ENCODE data around the gene MARS1.
"Not testable (repeated sequence)": the region's sequence is repeated elsewhere in the genome, so short reads cannot be mapped to it uniquely, and the experiment has no call there.

The MARS1 gene

DNA sequence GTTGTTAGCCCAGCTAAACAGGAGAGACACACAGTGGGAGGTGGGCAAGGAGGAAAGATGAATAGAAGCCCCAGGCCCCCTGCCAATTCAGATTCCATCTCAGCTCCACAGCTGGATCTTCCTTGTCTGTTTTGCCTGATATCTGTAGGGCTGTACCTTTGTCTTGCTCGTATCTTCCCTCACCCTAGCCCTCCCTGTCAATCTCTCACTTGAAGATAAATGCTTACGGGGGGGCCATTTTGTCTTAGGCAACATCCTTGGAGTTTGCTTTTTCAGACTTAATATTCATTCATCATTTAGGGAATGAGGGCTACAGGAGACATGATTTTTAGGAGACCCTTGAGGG is 64.4 kb downstream of the MARS1 start:
- no peak for DNase-seq

DNA sequence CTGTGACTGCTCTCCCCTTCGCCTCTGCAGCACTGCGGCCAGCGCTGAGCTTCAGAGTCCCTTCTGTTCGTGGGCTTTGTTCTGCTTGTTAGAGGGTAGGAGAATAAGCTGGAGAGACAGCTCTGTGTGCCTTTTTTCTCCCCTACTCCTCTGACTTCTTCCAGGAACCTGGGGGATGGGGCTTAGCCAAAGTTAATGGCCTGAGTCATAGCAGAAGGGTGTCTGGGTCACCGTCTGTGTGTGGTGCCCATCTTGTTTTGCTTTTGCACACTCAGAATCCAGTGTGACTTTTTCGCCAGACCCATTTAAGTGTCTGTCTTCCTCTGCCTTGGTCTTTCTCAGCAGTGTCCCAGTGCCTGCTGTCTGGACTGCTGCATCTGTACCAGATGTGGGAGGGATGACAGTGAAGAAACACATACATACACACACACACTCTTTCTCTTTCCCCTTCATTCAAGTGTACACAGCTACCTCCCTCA is 65.0 kb downstream of the MARS1 start:
- DNase-seq = no peak

DNA sequence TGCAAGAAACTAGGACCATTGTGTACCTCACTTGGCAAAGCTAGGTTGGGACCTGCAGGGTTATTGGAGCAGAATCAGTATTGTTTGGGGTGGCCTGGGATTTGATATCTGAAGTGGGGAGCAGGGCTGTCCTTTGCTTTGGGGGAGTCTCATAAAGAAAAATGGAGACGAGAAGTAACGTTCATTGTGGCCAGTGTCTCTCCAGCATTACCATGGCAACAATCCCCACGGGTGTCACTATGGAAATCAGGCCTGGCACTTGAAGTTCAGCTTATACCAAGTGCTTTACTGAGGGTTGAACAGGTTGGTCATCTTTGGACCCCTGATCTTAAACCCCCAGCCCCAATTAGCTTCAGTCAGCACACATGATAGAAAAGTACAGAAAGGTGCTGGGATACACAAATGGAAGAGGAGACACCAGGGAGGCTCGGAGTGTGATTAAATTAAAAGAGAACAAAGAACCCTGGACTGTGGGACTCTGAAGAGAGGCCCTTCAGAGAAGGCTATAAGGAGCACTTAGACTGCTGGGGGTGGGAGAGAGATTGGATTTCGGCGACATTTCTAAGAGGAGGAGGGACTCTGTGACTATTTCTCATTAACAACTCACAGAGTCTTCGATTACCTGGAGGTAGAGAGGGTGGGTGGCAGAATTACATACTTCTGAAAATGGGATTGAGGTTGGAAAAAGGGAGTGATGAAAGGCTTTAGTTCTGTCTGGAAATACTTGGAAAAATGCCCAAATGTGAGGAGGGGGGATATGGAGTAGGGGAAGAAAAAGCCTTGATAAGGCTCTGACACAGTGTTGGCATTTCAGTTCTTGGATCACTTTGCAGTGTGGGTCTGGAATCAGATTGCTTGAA is 65.7 kb downstream of the MARS1 start:
- no peak for DNase-seq

DNA sequence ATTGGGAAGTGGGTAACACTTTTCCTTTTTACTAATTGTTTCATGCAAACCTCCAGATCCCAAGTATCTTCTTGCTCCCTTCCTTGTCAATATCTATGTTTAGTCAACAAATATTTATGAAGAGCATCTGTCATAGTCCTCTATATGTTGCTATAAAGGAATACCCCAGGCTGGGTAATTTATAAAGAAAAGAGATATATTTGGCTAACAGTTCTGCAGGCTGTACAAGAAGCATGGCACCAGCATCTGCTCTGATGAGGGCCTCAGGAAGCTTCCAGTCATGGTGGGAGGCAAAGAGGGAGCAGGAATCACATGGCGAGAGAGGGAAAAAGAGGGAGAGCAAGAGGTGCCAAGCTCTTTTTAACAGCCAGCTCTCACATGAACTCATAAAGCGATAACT is 66.6 kb downstream of the MARS1 start:
- no peak for DNase-seq

DNA sequence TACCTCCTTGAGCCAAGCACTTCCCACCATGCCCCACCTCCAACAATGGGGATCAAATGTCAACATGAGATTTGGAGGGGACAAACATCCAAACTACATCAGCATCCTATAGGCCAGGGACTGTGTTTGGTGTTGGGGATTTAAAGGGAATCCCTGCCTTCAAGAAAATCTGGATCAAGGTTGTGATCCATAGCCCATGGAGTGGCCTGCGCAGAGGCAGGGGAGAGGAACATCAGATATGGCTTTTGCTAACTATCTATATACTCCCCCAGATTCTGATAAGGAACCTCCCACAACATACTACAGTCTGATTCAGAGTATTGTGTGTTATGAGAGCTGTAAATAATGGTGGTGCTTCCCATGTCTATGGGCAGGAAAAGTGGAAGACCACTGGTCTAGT is 67.0 kb downstream of the MARS1 start:
- DNase-seq = no peak

DNA sequence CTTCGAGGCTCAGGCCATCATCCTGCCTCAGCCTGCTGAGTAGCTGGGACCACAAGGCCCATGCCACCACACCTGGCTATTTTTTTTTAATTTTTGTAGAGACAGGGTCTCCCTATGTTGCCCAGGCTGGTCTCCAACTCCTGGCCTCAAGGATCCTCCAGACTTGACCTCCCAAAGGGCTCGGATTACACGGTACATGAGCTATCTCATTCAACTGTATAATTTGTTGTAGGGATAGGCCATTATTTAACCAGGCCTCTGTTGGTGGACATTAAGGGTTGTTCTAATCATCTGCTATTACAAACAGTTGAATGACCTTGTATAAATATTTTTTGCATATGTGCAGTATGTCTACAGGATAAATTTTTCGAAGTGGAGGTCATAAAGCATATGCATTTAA is 71.0 kb downstream of the MARS1 start:
- DNase-seq = no peak

DNA sequence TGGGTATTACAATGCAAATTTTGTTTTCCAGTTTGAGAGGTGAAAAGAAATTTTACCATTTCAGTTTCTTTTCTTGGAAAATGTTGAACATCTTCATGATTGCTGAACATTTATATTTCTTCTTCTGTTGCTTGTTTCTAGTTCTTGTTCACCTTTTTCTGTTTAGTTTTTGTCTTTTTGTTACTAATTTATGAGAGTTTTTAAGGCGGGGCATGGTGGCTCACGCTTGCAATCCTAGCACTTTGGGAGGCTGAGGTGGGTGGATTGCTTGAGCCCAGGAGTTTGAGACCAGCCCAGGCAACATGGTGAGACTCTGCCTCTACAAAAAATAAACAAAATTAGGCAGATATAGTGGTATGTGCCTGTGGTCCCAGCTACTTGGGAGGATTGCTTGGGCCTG is 72.6 kb downstream of the MARS1 start:
- DNase-seq = no peak

DNA sequence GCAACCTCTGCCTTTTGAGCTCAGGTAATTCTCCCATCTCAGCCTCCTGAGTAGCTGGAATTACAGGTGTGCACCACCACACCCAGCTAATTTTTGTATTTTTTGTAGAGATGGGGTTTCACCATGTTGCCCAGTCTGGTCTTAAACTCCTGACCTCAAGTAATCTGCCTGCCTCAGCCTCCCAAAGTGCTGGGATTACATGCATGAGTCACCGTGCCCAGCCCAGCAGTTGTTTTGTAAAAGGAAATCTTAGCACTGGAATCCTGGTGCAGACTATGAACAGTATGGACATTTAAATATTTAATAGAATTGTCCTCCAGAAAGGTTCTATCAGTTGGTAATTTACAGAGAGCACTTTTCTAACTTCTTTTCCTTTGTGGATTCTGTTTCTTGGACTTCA is 73.2 kb downstream of the MARS1 start:
- not testable (repeated sequence) for DNase-seq

DNA sequence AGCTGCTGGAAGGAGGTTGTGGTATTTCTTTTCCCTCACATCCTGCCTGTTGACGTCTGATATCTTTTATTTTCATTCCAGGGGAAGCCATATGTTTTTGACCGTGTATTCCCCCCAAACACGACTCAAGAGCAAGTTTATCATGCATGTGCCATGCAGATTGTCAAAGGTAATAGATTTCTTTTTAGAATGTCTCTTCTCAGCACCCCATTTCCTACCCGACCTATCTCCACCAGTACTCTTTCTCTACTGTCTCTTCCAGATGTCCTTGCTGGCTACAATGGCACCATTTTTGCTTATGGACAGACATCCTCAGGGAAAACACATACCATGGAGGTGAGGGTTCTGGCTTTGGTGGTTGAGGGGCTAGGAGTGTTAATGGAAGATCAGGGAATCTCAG is 75.5 kb downstream of the MARS1 start:
- DNase-seq = no peak

DNA sequence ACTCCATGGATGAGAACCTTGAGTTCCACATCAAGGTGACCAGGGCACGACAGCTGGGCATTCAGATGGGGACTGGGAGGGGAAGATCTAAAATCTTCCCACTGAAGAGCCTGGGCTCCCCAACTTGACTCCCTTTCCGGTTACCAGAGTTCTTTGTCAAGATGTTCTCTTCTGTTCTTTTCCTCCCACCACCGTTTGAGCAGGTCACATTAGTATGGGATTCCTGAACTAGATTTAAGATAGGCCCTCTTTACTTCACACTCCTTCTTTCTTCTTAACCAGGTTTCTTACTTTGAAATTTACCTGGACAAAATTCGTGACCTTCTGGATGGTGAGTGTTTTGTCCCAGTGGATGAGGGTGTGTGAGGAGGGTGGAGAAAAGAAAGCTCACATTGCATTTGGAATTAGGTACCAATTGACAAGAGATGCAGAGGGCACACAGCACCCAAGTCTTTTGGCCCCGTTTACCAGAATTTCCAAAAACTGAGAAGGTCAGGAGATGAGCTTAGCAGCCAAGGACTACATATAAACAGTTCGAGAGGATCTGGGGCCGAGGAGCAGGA is 76.4 kb downstream of the MARS1 start:
- DNase-seq = no peak
